NCI-H1105 treated with DMSO at 0.1 percent for 48 hours (cell line): ENCODE measurements around the gene MIEN1.
A peak's percentile ranks its signal among the peaks of the same experiment; 100 is the strongest.
"Not testable (repeated sequence)": the region's sequence is repeated elsewhere in the genome, so short reads cannot be mapped to it uniquely, and the experiment has no call there.

ENCODE experiments used
- DNase-seq: peaks from one replicate; lab custom pipeline; 2025; lab: John Stamatoyannopoulos, UW

The MIEN1 gene

DNA sequence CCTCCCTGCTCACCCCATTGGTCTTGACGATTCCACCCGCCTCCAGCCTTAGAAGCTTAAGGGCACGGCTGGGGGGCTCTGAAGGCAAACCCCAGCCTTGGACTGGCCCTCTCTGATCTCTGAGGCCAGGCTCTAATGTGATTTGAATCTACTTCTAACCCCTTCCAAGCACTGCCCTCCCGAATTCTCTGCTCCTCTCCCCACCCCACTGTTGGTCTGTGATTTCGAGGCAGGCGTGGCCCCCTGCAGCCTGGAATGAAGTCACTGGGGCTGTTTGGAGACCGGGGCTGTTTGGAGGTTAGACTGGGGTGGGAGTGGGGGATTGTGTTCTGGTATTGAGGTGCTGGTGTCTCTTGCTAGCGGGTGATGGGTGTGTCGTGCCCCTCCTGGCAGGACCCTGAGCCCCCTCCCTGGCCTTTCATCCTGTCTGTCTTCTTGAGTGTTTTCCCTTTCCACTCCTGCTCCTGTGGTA lies 9.6 kb upstream of the MIEN1 start:
- DNase-seq: peak; percentile 37

DNA sequence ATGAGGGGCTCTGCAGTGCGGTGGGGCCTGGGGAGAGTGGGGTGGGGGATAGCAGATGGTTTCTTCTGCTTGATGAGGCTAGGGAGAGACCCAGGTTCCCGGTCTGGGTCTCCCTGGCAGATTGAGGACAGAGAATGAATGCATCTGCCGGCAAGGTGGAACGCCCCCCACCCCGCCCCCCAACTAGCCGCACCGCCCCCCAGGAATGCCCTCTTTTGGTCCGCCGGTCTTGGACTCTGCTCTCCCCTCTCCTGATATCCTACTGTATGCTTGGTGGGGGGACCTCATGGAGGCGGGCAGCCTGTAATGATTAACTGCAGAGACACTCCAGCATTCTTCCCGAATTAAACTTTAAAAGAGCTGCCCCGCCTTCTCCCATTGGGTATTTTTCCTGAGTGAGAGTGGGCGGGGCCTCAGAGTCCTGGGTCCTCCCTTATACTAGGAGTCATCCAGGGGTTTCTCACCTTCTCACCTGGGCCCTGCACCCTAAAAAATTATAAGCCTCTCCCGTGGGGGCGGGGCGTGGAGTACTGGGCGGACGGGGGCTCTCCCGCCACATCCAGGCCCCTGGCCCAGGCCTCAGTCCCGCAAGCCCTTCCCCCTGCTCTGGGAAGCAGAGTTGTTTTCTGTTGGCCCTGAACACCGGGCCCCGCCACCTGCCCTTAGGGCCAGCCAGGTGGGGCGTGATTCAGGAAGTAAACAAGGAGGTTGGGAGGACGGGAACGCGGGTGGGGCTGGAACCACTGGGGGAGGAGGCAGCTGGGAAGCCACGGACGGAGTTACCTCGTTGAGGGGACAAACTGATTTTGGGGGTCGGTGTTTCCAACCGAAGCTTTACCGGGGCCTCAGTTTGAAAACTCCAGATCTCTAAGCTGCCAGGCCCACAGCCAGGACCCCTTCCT lies 8.9 kb upstream of the MIEN1 start:
- peak; percentile 74 for DNase-seq

DNA sequence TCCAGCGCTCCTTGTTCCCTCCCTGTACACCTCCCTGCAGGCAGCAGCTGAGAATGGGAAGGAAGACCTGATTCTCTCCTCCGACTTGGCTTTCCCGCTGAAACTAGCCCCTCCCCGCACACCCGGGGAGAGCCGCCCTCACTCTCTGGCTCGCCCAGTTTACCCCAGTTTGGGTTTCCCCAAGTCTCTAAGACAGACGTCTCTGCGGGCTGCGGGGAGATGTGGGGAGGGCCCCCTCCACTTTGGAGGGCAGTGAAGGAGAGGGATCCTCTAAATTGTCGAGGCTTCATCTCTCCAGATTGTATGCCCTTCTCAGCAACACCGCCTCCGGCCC lies 8.2 kb upstream of the MIEN1 start:
- peak; percentile 46 for DNase-seq

DNA sequence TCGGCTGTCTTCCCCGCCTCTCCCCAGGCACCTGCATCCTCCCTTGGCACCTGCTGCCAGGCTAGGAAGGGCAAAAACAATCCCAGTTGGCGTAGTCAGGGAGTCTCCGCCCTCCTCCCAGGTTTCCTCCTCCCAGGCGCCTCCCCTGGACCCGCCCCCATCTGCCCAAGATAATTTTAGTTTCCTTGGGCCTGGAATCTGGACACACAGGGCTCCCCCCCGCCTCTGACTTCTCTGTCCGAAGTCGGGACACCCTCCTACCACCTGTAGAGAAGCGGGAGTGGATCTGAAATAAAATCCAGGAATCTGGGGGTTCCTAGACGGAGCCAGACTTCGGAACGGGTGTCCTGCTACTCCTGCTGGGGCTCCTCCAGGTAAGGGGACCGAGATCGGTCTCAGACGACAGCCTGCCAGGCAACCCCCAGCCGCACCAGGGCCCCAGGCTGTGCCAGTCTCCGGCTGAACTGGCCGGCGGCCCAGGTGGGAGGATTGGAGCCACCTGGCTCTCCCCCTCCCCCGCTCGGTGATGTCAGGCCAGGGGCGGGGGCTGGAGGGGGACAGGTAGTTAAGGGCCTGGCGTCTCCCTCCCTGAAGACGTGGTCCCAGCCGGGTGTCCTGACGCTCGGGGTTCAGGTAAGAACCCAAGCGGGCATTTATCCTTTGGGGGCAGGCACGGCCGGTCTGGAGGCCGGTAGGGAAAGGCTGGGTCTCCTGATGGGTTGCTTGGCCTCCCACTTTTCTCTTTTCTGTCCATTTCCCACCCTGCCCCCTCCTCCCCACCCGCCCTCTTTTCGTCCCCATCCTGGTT lies 7.6 kb upstream of the MIEN1 start, which contains the start of gene GRB7:
GRB7 (plus strand) TSS at position 179 of the 808 bp plus-strand sequence. CDS start 4,364 bp downstream, outside the sequence.
- peak; percentile 80 for DNase-seq

DNA sequence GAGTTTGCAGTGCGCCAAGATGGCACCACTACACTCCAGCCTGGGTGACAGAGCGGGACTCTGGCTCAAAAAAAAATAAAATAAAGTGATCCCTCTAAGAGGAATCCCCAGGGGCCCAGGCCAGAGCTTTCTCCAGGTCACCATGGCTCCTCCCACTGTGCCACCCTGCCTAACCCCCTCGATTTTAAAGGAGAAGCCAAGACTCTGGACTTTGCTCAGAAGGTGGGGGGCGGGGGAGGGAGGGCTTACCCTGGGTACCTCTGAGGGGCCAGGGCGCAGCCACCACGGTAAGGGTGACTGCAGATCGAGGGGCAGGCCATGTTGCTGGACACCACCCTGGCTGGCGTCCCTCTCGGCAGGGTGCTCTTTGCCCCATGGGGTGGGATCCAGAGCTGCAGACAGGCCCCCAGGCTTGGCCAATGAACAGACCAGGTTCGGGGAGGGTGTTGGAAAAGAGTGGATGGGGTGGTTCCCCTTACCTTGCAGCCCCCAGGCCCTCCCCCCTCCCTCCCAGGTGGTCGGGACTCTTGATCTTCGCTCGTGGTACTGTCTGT lies 7.0 kb upstream of the MIEN1 start:
- no peak for DNase-seq

DNA sequence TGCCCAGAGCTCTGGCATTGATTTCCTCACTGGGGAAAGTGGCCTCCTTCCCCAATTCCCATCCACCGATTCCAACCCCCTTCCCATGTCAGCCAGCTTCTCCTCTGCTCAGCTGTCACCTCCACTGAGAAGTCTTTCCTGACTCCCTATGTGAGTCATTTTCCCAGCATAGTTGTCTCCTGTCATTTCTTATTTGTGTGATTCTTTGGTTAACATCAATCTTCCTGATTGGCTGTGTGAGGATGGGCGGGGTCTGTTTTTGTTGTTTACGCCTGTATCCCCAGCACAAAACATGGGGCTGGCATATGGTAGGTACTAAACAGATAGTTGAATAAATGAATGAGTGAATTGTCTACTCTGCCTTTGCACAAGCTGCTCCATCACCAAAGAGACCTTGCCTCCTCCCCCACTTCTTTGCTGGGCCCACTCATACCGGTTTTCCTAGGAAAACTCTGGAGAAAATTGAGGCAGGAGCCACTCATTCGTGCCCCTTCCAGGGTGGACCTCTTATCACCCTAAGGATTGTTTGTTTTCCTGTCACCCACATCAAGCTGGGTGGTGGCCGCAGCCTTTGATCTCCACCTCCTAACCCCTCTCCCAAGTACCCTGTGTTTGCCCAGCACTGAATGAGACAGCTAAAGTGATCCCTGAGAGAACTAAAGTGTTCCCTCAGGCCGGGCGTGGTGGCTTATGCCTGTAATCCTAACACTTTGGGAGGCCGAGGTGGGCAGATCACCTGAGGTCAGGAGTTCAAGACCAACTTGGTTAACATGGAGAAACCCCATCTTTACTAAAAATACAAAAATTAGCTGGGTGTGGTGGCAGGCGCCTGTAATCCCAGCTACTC lies 6.2 kb upstream of the MIEN1 start:
- DNase-seq: no peak

DNA sequence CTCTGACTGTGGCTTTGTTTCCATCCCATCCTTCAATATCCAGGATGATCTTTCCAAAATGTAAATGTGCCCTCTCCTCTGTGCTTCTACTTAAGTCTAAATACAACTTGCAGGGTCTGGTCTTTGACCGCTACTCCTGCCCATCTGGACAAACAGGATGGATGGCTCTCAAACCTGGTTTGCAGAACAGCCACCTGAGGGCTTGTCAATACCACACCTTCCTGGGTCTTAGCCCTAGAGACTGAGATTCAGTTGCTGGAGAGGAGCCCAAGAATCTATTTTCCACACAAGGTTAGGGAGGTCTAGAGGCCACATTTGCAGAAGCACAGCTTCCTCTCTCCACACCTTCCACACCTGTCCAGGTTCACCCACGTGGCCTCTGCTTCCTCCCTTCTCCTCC lies 5.5 kb upstream of the MIEN1 start:
- no peak for DNase-seq

DNA sequence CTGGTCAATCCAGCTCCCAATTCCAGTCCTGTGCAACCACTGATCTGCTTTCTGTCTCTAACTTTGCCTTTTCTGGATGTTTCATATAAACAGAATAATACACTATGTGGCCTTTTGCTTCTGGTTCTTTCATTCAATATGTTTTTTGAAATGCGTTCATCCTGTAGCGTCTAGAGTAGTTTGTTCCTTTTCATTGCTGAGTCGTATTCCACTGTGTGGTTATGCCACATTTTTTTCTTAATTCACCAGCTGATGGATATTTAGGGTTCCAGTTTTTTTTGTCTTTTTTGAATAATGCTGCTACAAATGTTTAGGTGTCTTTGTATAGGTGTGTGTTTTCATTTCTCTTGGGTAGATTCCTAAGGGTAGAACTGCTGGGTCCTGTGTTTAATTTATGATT lies 2.3 kb upstream of the MIEN1 start:
- no peak for DNase-seq

DNA sequence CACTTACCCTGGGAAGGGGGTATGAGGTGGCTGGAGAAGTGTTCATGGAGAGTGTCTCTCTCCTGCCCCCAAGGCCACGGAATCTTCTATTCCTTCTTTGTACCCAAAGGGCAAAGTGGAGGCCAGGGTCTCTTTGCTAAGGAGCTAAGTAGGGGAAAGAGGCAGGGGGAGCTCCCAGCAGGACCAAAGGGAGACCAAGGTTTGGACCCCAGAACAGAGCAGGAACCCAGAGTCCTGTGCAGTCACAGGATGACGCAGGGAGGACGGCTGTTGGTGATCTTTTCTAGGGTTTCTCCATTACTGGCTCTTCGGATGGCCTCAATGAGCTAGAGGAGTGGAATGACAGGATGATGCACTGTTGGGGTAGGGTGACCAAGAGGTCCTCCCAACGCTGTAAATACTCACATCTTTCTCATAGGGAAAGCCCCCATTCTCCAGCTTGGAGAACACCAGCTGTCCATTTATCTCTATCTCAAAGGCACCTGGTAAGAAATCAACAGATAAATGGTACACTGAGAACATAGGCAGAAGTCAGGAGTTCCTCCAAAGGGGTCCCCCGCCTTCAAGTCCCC lies 966 bp downstream of the MIEN1 start:
- DNase-seq: no peak

DNA sequence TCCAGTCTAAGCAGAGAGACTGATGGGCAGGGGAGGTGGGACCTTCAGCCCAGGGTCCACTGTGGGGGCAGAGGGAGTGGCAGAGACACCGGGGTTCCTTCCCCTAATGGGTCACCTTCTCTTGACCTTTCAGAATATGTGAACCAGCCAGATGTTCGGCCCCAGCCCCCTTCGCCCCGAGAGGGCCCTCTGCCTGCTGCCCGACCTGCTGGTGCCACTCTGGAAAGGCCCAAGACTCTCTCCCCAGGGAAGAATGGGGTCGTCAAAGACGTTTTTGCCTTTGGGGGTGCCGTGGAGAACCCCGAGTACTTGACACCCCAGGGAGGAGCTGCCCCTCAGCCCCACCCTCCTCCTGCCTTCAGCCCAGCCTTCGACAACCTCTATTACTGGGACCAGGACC lies 2.8 kb downstream of the MIEN1 start:
- DNase-seq: no peak

DNA sequence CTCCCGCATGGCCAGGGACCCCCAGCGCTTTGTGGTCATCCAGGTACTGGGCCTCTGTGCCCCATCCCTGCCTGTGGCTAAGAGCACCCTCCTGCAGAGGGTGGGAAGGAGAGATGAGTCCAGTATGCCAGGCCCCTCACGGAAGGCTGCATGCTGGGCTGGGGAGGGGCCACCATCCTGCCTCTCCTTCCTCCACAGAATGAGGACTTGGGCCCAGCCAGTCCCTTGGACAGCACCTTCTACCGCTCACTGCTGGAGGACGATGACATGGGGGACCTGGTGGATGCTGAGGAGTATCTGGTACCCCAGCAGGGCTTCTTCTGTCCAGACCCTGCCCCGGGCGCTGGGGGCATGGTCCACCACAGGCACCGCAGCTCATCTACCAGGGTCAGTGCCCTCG lies 3.7 kb downstream of the MIEN1 start:
- DNase-seq: no peak

DNA sequence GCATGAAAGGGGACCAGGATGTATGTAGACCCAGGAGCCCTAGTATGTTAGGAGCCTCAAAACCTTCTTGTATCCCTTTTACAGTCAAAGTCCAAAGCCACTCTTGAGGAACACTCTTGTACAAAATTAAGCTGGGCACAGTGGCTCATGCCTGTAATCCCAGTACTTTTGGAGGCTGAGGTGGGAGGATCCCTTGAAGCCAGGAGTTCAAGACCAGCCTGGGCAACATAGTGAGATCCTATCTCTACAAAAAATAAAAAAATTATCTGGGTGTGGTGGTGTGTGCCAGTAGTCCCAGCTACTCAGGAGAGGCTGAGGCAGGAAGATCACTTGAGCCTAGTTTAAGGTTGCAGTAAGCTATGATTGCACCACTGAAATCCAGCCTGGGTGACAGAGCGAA lies 4.4 kb downstream of the MIEN1 start:
- DNase-seq: not testable (repeated sequence)

DNA sequence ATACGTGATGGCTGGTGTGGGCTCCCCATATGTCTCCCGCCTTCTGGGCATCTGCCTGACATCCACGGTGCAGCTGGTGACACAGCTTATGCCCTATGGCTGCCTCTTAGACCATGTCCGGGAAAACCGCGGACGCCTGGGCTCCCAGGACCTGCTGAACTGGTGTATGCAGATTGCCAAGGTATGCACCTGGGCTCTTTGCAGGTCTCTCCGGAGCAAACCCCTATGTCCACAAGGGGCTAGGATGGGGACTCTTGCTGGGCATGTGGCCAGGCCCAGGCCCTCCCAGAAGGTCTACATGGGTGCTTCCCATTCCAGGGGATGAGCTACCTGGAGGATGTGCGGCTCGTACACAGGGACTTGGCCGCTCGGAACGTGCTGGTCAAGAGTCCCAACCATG lies 5.6 kb downstream of the MIEN1 start:
- no peak for DNase-seq

DNA sequence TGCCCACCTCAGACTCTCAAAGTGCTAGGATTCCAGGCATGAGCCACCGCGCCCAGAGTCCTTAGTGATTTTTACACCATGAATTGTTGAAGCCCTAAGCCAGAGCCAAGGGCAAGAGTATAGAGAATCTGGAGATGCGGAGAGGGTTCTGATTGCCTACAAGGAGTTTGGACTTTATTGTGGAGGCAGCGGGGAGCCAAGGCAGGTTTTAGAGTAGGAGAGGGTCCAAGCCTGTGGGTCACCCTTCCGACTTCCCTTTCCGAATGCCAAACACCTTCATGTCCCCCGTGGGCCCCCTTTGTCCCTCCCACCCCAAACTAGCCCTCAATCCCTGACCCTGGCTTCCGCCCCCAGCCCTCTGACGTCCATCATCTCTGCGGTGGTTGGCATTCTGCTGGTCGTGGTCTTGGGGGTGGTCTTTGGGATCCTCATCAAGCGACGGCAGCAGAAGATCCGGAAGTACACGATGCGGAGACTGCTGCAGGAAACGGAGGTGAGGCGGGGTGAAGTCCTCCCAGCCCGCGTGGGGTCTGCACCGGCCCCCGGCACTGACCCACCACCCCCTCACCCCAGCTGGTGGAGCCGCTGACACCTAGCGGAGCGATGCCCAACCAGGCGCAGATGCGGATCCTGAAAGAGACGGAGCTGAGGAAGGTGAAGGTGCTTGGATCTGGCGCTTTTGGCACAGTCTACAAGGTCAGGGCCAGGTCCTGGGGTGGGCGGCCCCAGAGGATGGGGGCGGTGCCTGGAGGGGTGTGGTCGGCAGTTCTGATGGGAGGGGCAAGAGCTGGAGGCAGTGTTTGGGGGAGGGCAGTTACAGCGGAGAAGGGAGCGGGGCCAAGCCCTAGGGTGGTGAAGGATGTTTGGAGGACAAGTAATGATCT lies 7.1 kb downstream of the MIEN1 start:
- no peak for DNase-seq

DNA sequence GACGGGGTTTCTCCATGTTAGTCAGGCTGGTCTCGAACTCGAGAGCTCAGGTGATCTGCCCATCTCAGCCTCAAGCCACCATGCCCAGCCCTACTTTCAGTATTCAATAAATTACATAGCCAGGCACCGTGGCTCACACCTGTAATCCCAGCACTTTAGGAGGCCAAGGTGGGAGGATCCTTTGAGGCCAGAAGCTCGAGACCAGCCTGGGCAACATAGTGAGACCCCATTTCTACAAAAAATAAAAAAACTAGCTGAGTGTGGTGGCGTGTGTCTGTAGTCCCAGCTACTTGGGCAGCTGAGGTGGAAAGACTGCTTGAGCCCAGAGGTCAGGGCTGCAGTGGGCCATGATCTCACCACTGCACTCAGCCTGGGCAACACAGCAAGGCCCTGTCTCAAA lies 8.2 kb downstream of the MIEN1 start:
- DNase-seq: no peak

DNA sequence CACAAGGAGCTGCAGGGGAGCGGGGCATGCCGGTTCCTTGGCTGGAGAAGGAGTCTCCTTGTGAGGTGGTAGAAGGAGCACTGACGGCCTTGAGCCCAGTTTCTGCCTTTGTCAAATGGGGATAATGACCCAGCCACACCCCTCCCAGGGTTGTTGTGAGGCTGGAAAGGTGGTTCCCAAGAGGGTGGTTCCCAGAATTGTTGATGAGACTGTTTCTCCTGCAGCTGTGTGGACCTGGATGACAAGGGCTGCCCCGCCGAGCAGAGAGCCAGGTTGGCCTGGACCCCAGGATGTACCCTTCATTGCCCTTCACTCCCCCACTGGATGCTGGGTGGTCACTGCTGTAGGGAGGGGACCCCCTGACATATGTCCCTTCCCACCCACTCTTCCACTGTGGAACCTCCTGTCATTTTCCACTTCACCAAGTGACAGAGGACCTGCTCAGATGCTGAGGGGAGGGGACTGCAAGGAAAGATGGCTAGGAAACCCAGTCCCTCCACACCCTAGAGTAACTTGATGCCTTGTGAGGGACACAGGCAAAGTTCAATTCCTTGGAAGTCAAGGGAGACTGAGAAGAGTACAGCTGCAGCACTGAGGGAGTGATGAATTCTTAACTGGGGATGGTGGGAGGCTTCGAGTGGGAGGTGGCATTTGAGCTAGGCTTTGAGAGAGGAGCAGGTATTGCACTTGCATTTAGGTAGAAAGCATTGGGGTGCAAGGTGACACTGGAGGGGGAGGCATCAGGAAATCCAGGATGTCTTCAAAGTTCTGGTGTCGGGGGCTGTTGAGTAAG lies 10.6 kb downstream of the MIEN1 start:
- no peak for DNase-seq

DNA sequence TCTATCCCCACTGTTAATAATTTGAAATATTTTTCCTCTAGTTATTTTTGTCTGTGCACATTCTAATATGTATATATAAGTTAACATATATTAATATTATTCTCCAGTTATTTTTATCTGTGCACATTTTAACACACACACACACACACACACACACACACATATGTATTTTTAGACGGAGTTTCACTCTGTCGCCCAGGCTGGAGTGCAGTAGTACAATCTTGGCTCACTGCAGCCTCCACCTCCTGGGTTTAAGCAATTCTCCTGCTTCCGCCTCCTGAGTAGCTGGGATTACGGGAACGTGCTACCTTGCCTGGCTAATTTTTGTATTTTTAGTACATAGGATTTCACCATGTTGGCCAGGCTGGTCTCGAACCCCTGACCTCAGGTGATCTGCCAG lies 12.7 kb downstream of the MIEN1 start:
- no peak for DNase-seq

DNA sequence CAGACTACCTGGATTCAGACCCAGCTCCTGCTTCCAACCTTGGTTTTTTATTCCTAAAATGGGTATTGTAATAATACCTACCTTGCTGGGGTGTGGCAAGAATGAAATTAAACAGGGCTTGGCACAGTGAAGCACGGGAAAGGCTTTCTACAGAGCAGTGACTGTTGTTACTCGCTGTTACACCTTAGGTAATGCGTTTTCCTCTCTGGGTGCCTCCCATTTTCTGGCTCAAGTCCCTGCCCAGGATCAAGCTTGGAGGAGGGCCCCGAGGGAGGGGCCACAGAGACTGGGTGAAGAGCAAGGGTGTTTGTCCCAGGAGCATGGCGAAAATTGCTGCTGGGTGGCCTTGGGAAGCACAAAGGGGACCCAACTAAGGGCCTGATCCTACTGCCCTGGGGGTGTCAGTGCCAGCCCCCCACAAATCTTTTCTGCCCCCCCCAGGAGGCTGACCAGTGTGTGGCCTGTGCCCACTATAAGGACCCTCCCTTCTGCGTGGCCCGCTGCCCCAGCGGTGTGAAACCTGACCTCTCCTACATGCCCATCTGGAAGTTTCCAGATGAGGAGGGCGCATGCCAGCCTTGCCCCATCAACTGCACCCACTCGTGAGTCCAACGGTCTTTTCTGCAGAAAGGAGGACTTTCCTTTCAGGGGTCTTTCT lies 13.3 kb downstream of the MIEN1 start:
- no peak for DNase-seq
